HG02970 (cell line): ENCODE results near the gene CLASP2.

Experiments used
- ATAC-seq: cut with Tn5 transposase; IDR thresholded peaks from one replicate; pipeline ENCODE4 v1.9.1; 2021; ENCODE audit warnings: mild to moderate bottlenecking, moderate library complexity, moderate number of reproducible peaks; ENCODE audit not compliant: unreplicated experiment, low FRiP score

The CLASP2 gene

DNA sequence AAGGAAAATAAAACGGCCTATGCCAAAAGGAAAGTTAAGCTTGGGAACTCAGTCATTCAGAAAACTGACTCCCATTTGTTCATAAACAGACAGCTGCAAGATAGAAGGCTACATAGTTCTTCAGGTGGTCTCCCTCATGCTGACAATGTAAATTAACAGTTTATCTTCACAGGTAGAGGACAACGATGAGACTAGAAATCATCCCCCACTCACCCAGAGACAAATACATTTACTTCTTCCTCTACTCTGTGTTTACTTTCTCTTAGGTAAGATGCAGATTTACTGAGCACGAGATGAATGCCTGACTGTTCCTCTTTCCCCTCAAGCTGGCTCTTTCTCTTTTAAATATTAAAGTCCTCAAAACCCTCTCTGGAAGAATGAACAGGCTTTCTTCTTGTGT is 160.2 kb downstream of the CLASP2 start:
- no peak for ATAC-seq

DNA sequence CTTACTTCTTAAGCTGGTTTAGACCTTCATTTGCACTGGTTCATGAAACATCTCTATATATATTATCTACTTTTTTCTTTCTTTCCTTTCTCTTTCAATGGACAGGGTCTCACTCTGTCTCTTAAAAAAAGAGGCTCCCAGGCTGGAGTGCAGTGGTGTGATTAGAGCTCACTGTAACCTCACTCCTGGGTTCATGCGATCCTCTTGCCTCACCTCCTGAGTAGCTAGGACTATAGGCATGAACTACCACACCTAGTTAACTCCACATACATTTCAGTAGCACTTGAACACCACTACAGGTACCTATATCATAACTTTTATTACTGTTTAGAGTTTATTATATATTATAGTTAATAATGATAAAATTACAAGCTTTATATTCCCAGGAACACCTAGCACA is 160.8 kb downstream of the CLASP2 start:
- ATAC-seq, result no peak

DNA sequence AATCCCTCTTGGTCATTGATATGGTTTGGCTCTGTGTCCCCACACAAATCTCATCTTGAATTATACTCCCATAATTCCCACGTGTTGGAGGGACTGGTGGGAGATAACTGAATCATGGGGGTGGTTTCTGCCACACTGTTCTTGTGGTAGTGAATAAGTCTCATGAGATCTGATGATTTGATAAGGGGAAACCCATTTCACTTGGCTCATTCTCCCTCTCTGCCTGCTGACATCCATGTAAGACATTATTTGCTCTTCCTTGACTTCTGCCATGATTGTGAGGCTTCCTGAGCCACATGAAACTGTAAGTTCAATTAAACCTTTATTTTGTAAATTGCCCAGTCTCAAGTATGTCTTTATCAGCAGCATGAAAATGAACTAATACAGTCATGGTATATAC is 171.0 kb downstream of the CLASP2 start:
- no peak for ATAC-seq

DNA sequence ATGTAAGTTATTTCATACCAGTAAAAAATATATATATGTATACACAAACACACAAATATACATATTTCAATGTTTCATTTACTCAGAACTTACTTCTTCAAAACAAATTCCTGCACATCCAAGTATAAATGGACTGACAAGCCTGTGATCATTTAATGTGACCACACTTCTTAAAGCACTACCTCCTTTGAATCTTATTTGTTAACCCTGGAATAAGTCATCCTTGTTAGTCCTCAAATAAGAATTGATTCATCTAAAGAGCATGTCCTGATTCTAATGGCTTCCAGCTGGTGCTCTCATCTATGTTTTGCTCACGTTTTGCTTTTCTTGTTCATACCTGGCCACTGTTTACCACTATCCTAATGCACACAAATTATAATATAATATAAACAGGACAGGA is 173.9 kb downstream of the CLASP2 start:
- ATAC-seq, result no peak

DNA sequence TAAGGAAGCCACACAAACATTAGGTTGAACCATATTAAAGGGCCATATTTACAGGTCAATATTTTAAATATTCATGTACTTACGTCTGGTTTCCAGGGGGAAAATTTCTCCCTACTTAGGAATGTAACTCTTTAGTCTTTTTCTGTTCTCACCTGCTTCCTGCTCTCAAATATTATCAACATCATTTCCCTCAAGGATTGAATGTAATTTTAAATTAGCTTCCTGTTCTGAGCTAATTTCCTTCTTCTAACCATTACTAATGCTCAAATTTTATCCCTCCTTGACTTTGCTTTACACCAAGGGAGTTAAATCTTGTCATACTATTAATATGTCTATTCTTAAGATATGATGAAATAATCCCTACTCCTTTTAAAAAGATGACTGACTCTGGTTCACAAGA is 174.5 kb downstream of the CLASP2 start:
- ATAC-seq, result no peak

DNA sequence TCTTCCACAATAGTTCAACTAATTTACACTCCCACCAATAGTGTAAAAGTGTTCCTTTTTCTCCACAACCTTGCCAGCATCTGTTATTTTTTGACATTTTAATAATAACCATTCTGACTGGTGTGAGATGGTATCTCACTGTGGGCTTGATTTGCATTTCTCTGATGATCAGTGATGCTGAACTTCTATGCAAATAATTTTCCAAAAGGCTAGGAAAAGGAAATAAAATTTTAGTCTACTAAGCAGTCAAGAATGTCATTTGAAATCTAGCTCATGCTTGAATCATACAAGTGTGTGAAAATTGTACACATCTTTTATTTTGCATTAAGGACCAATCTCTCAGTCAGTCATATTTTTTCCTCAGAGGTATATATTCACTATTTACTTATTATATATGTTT is 176.1 kb downstream of the CLASP2 start:
- no peak for ATAC-seq

DNA sequence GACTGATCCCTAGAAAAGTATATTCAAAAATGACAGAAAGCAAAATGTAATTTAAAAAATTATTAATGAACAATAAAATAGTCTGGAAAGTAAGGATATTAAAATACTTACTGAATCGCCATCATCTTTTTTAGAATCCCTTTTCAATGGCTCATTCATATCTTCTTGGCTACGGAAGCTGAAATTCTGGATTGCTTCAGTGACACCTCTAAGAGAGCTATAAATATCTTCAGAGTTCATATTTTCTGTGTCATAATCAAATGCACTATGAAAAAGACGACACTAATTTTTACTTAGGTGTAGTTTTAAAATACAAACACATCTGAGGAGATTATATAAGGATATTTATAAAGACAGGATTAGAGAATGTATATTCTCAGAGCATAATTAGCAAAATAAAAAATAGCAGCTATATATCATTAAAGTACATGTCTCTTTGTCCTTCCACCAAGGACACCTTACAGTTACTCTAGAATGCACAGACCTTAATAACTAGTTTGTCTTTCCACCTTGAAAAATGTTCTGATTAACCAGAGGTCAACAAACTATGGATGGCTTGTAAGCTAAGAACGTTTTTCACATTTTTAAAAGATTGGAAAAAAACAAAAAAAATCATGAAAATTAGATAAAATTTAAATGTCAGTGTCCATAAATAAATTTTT is 179.2 kb downstream of the CLASP2 start:
- no peak for ATAC-seq

DNA sequence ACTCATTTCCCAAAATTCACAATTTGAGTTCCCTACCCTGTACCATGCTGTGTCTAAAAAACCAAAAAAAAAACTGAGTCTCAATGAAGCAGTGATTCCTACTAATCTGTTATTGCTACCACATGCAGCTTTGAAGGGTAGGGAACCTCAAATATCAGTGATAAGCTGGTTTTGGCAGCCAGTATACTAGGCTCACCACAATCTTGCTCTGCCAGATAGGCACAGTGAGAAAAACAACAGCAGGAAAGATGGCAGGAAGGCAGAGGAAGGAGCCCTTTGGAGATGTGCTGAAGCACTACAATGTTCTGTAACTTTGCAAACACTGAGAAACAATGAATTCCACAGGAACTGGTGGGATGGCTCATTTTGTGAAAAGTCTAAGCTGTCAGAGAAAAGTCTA is 180.9 kb downstream of the CLASP2 start:
- no peak for ATAC-seq

DNA sequence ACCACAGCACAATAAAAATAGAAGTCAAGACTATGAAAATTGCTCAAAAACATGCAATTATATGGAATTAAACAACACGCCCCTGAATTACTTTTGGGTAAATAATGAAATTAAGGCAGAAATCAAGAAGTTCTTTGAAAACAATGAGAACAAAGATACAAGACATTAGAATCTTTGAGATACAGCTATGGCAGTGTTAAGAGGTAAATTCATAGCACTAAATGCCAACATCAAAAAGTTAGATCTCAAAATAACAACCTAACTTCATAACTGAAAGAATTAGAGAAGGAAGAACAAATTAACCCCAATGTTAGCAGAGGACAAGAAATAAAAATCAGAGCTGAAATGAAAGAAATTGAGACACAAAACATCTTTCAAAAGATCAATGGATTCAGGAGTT is 191.3 kb downstream of the CLASP2 start:
- no peak for ATAC-seq

DNA sequence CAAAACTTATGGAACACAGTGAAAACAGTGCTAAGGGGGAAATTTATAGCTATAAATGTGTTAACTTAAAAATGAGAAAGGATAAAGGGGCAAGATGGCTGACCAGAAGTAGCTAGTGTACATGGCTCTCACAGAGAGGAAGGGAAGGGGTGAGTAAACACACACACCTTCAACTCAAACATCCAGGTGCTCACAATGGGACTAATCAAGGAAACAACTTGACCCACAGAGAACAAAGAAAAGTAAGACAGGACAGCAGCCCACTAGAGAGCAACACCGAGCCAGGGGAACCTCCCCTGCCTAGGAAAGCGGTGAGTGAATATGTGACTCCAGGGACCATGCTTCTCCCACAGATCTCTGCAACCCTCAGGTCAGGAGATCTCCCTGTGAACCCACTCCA is 192.8 kb downstream of the CLASP2 start:
- no peak for ATAC-seq

DNA sequence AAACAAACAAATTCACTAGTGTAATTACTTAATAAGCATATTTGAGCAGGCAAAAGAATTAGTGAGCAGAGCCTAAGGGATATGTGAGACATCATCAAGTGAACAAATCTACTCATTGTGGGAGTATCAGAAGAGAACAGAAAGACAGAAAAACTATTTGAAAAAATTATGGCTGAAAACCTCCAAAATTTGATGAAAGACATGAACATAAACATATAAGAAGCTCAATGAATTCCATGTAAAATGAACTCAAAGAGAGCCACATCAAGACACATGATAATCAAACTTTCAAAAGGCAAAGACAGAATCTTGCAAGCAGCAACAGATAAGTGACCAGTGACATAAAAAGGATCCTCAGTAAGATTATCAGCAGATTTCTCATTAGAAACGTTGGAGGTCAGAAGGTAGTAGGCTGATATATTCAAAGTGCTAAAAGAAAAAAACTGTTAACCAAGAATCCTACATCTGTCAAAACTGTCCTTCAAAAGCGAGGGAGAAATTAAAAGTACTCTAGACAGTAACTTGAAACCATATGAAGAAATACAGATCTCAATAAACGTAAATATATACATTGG is 194.9 kb downstream of the CLASP2 start:
- ATAC-seq, result no peak

DNA sequence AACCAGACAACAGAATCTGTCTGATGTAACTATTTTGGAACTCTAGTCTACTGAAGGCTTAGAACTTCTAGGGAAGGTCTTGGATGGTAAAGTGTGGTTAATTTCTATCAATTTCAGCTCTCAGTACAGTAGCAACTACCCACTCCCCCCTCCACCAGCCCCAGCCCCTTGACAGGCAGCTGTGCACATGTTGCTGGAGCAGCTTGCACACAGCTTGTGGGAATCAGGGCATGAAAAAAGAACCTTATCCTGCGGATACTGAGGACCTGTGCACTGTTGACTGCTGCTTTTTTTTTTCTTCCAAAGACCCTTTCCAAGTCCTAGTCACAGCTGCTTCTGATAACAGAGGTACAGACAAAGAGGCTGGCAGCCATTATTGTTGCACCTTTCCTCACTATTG is 196.3 kb downstream of the CLASP2 start:
- no peak for ATAC-seq

DNA sequence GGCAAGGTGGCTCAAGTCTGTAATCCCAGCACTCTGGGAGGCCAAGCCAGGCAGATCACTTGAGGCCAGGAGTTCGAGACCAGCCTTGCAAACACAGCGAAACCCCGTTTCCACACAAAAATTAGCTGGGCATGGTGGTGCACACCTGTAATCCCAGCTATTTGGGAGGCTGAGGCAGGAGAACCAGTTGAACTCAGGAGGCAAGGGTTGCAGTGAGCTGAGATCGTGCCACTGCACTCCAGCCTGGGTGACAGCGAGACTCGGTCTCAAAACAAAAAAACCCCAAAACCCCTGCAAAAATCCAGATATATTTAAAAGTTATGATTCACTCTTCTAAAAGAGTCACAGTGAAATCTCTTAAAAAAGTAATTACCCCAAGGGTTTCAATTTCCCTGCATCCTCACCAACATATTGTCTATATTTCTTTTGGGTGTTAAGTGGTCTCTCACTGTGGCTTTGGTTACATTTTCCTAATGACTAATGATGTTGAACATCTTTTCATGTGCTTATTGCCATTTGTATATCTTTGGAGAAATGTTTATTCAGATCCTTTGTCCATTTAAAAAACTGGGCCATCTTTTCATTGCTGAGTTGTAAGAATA is 204.7 kb downstream of the CLASP2 start:
- ATAC-seq, result no peak

DNA sequence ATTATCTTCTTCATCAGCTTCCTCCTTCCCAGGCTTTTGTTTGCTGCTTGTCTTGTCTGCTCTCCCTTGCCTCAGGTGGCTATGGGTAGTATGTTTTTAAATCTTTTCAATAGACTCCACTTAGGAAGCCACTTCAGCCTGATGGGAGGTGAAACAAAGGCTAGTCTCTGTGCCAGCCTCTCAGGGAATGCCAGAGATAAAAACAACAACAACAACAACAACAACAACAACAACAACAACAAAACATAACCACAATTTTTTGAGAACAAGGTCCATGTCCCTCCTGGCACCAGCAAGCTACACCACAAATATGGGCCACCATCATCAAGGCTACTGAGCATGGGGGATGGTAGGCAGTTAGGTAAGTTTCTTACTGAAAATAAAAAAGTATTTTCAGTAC is 213.0 kb downstream of the CLASP2 start:
- no peak for ATAC-seq

DNA sequence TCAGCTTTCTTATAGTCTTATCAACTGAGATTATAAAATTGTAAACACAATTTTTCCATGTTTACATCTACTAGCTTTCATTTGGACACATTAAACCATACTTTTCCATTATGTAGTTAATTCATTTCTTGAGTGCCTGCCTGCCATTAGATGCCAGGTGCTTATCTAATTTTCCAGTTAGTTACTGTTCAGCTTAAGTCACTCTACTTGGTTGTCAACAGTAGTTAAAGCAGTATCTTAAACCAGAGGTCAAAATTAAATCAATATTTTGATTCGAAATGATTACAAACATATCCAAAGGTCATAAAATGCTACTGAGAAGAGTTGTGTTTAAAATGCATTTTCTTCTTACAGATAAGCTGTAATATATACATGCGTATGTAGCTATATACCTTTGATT is 221.6 kb downstream of the CLASP2 start:
- no peak for ATAC-seq

DNA sequence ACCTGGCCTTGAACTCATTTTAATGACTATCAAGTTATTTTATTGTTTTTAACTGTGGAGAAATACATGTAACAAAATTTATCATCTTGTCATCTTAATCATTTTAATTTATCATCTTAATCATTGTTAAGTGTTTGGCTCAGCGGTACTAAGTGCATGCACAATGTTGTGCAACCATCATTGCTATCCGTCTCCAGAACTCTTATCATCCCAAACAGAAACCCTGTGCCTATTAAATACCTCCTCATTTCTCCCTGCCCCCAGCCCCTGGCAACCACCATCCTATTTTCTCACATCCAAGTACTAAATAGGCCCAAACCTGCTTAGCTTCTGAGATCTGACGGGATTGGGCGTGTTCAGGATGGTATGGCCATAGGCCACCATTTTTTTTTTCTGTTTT is 226.3 kb downstream of the CLASP2 start:
- ATAC-seq, result no peak

DNA sequence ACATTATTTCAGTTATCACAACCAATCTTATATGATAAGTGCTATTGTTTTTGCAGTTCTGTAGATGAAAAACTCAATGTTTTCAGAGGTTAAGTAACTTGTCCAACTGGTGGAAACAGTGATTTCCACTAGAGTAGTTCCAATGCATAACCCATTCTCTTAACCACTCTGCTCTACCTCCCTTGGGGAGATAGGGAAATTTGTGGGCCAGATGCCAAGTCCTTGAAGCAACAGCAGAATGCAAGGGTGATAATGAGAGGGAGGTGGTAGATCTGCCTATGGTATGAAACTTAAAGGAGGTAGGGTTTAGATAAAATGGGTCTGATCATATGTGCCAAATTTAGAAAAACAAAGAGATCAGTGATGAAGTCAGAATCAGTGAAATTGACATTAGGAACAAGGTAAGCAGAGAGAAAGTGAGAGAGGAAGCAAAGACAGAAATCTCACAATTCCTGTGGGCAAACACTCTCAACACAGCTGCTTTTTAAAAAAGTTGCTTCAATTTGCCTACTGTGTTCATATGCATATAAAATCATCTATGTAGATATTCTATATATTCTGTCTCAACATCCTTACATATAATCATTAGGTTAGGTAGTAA is 227.3 kb downstream of the CLASP2 start:
- no peak for ATAC-seq

DNA sequence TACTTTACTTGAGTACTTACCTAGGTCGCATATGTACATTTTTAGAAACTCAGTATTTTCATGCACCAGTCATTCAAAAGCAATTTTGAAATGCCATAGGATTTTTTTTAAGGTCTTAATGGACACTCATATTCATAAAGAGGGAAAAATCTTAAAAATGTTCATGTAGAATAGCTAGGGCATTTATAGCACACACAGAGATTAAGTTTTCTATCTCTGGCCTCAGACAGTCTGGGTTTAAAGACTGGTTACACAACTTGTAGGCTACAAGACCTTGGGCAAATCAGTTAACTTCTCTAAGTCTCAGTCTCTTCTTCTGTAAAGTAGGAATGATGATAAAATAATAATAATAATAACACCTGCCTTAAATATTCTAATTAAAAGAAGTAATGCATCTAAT is 229.4 kb downstream of the CLASP2 start:
- no peak for ATAC-seq

DNA sequence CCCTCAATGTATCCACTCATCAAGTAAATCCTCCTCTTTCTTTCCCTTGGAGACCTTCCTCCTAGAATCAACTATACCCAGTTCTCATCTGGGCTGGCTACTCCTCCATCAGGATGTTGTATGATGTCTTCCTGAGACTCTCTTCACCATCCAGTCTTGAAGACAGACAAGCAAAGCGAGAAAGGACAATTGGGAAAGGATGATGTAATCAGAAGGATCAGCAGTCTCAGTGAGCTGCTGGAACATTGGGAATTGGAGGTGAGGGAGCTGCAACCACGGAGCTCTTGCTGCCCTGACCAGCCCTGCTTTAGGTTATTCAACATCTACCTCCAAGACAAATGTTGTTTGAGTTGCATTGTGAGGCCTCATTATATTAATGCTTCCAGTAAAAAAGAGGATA is 229.8 kb downstream of the CLASP2 start:
- no peak for ATAC-seq

DNA sequence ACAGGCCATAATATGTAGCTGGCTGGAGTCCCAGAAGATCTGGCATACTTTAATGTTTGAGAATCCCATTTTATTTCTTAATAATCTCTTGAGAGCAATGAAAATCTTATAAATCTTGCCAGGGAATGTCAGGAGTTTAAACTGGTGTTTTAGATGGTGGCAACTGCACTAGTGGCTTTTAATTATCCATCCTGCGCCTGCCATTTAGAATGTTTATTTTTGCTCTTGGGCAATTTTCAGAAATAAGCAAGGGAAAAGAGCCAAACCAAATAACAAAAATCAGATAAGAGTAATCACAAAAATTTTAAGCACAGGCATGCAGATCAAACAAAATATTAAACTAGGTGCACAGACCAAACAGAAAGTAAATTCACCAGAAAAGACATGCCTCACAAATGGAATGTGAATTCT is 235.9 kb downstream of the CLASP2 start:
- ATAC-seq, result no peak

DNA sequence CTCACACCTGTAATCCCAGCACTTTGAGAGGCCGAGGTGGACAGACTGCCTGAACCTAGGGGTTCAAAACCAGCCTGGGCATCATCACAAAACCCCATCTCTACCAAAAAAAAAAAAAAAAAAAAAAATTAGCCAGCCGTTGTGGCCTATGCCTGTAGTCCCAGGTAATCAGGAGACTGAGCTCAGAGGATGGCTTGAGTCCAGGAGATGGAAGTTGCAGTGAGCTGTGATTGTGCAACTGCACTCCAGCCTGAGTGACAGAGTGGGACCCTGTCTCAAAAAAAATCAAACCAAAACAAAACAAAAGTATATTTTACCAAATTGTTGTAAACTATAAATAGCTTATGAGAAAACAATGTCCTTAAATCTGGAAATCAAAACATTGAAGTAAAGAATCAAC is 243.2 kb downstream of the CLASP2 start:
- ATAC-seq, result no peak

DNA sequence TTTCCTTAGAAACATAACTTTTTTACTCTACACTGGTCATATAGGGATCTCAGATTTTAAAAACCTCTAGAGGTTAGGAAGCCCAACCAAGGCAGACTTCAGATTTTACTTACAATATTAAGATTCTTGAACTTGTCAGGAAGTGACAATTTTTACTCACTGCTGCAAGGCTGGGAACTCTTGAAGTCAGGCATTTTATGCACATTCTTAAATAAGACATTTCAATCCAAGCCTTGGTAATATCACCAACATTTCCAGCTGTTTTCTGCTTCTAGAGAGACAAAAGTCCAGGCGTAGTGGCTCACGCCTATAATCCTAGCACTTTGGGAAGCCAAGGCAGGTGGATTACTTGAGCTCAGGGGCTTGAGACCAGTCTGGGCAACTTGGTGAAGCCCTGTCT is 244.2 kb downstream of the CLASP2 start:
- no peak for ATAC-seq
